ENCODE data around the gene GLDC.

GLDC gene

GRCh38 chr9:6567140-6567591, 78.4 kb downstream of the GLDC start:
- no peak overlapping the region for H3K4me3 ChIP-seq (ENCODE audit: low read depth, low read length)
- peak; percentile 98 for DNase-seq (ENCODE audit: low read depth, low spot score)
- in situ Hi-C loops (cut with HindIII; ENCODE audit: low sequenced_read_pairs): no loop called here
- TF ChIP-seq CTCF (IDR thresholded peaks at IDR 0.05; ENCODE audit: low read depth, low read length): no peak

- TF ChIP-seq CTCF (IDR thresholded peaks at IDR 0.05; ENCODE audit: low read depth, low read length): no peak
- in situ Hi-C loops (cut with HindIII; ENCODE audit: low sequenced_read_pairs): no loop called here
- peak; percentile 97 for DNase-seq (ENCODE audit: low read depth, low spot score)
- peak overlapping the region; percentile 23 for H3K4me3 ChIP-seq (ENCODE audit: low read depth, low read length)
Observed at GRCh38 chr9:6566409-6567139, 79.0 kb downstream of the GLDC start.

GRCh38 chr9:6565312-6565711, 80.2 kb downstream of the GLDC start:
- no peak for TF ChIP-seq CTCF (IDR thresholded peaks at IDR 0.05; ENCODE audit: low read depth, low read length)
- in situ Hi-C loops (cut with HindIII; ENCODE audit: low sequenced_read_pairs): no loop called here
- H3K4me3 ChIP-seq (ENCODE audit: low read depth, low read length): no peak overlapping the region
- peak; percentile 52 for DNase-seq (ENCODE audit: low read depth, low spot score)

GRCh38 chr9:6564868-6565267, 80.7 kb downstream of the GLDC start:
- in situ Hi-C loops (cut with HindIII; ENCODE audit: low sequenced_read_pairs): no loop called here
- no peak overlapping the region for H3K4me3 ChIP-seq (ENCODE audit: low read depth, low read length)
- TF ChIP-seq CTCF (IDR thresholded peaks at IDR 0.05; ENCODE audit: low read depth, low read length): no peak
- peak; percentile 58 for DNase-seq (ENCODE audit: low read depth, low spot score)

GRCh38 chr9:6564360-6564759, 81.2 kb downstream of the GLDC start:
- no peak overlapping the region for H3K4me3 ChIP-seq (ENCODE audit: low read depth, low read length)
- in situ Hi-C loops (cut with HindIII; ENCODE audit: low sequenced_read_pairs): no loop called here
- no peak for TF ChIP-seq CTCF (IDR thresholded peaks at IDR 0.05; ENCODE audit: low read depth, low read length)
- peak; percentile 78 for DNase-seq (ENCODE audit: low read depth, low spot score)

GRCh38 chr9:6562871-6563430, 82.6 kb downstream of the GLDC start:
- no peak overlapping the region for H3K4me3 ChIP-seq (ENCODE audit: low read depth, low read length)
- no peak for TF ChIP-seq CTCF (IDR thresholded peaks at IDR 0.05; ENCODE audit: low read depth, low read length)
- DNase-seq (ENCODE audit: low read depth, low spot score): peak; percentile 24
- in situ Hi-C loops (cut with HindIII; ENCODE audit: low sequenced_read_pairs): no loop called here
